Mesothelial cell of epicardium (in vitro differentiated cells): ENCODE data around the gene TRMT1L. TPM values are rescaled to one million over a fixed set of nuclear protein-coding genes. Genes with fewer than 3 reads are reported as not detected.

Experiments
- DNase-seq, 2 experiments: peaks; one replicate each; pipeline ENCODE4 v3.0.0; 2021; ENCODE audit warnings: low spot score in 2 of 2; ENCODE audit not compliant: unreplicated experiment in 2 of 2
- H3K27ac Mint-ChIP-seq: 2 replicates; pipeline ENCODE4 v1.8.0; 2021; ENCODE audit warnings: mixed read lengths
- H3K27me3 Mint-ChIP-seq: 2 replicates; pipeline ENCODE4 v1.8.0; 2021; ENCODE audit warnings: low read depth, mixed read lengths
- H3K36me3 Mint-ChIP-seq: 2 replicates; pipeline ENCODE4 v1.8.0; 2021; ENCODE audit warnings: mixed read lengths
- H3K4me1 Mint-ChIP-seq: 2 replicates; pipeline ENCODE4 v1.8.0; 2021; ENCODE audit warnings: mixed read lengths
- H3K4me3 Mint-ChIP-seq: 2 replicates; pipeline ENCODE4 v1.8.0; 2021; ENCODE audit warnings: mild to moderate bottlenecking, moderate library complexity, mixed read lengths
- H3K9me3 Mint-ChIP-seq: 2 replicates; pipeline ENCODE4 v1.8.0; 2021; ENCODE audit warnings: mixed read lengths
- CTCF ChIP-seq: fragments of 200-600 bp; sonication (generic); IDR thresholded peaks from one replicate; pipeline ENCODE4 v1.5.0; 2021; ENCODE audit warnings: antibody characterized with exemption; ENCODE audit not compliant: unreplicated experiment
- total RNA-seq: library from RNA; stranded (reverse); gene quantifications from 3 replicates; pipeline ENCODE4 v1.2.1, GENCODE V29; 2021

Gene TRMT1L
- total RNA-seq, 1 donor from 2014 or later, result 16.7 TPM

GRCh38 chr1:185166106-185166505 lies 9.4 kb upstream of the TRMT1L start:
- peaks cover 2% of the 10 kb centered on the region for H3K4me1 Mint-ChIP-seq
- H3K27ac Mint-ChIP-seq, result no peak overlapping the region
- H3K9me3 Mint-ChIP-seq, result no peaks in the 10 kb centered on the region
- no peak overlapping the region for H3K4me3 Mint-ChIP-seq
- H3K36me3 Mint-ChIP-seq, result peaks cover 15% of the 10 kb centered on the region
- no peaks in the 10 kb centered on the region for H3K27me3 Mint-ChIP-seq
- DNase-seq, result no peak
- TF ChIP-seq CTCF, result no peak

- no peak overlapping the region for H3K27ac Mint-ChIP-seq
These were observed 5.7 kb upstream of the TRMT1L start for GRCh38 chr1:185162491-185162890.

DNA sequence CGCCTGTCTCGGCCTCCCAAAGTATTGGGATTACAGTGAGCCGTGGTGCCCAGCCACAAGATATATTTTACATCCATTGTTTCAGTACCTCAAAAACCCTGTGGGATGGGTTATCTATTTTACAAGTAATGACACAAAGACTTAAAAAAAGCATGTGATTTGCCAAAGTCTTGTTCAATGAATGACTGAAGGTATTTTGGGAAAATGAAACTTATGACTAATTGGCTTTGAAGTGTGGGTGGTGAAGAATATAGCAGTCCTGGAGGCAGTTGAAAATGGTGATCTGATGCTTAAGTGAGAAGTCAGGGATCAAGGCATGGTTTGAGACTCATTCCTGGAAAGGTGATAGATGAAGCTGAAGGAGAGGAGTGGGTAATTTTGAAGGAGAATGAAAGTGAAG lies 3.2 kb upstream of the TRMT1L start:
- Mint-ChIP-seq H3K27ac (no peak overlapping the region), H3K36me3 (peaks cover 8% of the 10 kb centered on the region), H3K27me3 (no peaks in the 10 kb centered on the region), H3K4me3 (no peak overlapping the region), H3K9me3 (no peaks in the 10 kb centered on the region), H3K4me1 (peaks cover 24% of the 10 kb centered on the region)
- no peak for TF ChIP-seq CTCF
- DNase-seq, result no peak

More at GRCh38 chr1:185162491-185162890, 5.7 kb upstream of the TRMT1L start:
- TF ChIP-seq CTCF, result no peak
- Mint-ChIP-seq H3K4me3 (no peak overlapping the region), H3K9me3 (no peaks in the 10 kb centered on the region), H3K4me1 (peaks cover 12% of the 10 kb centered on the region), H3K27me3 (no peaks in the 10 kb centered on the region), H3K36me3 (peaks cover 9% of the 10 kb centered on the region)
- DNase-seq, result no peak

- peaks cover 26% of the 10 kb centered on the region for H3K4me1 Mint-ChIP-seq
- H3K27me3 Mint-ChIP-seq, result no peaks in the 10 kb centered on the region
These were observed 2.0 kb upstream of the TRMT1L start for GRCh38 chr1:185158800-185159199.

GRCh38 chr1:185157599-185158412 lies 1.1 kb upstream of the TRMT1L start:
- Mint-ChIP-seq H3K27me3 (no peaks in the 10 kb centered on the region), H3K4me1 (peaks cover 31% of the 10 kb centered on the region), H3K27ac (peak overlapping the region; percentile 92), H3K9me3 (no peaks in the 10 kb centered on the region), H3K4me3 (peak overlapping the region; percentile 99), H3K36me3 (no peaks in the 10 kb centered on the region)
- no peak for TF ChIP-seq CTCF
- no peak for DNase-seq

More at GRCh38 chr1:185158800-185159199, 2.0 kb upstream of the TRMT1L start:
- DNase-seq, result no peak
- Mint-ChIP-seq H3K4me3 (peak overlapping the region; percentile 99), H3K36me3 (peaks cover 3% of the 10 kb centered on the region), H3K27ac (no peak overlapping the region), H3K9me3 (no peaks in the 10 kb centered on the region)
- no peak for TF ChIP-seq CTCF
